ENCODE data around the gene NAAA.

Gene NAAA

DNA sequence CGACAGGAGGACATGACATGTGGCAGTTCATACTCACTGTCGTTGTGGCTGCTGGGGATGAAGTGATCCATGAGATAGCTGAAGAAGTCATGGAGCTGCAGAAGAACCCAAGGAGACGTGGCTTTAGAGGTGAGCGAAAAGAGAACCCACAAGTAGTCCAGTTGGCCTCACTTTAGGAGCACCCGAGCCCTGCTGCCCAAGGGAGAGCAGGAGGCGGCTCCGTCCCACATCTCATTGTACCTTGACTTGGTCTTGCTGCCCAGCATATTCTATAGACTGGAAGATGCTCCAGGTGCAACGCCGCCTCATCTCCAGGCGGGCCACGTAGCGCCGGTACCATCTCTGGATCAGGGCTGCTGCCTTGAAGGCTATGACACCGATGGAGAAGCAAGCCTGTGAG lies 49.2 kb downstream of the NAAA start:
- Histone ChIP-seq H3K4me3 (ENCODE audit: low read length) (no peak overlapping the region), H3K4me1 (ENCODE audit: control insufficient read depth, low read length) (no peaks in the 10 kb centered on the region), H4K20me1 (ENCODE audit: control insufficient read depth, insufficient read depth, low read depth, low read length) (no peaks in the 10 kb centered on the region), H3K9me3 (ENCODE audit: control insufficient read depth, insufficient read depth, low read length) (no peaks in the 10 kb centered on the region), H3K9me2 (replicated peaks; ENCODE audit: control insufficient read depth, low read length) (no peaks in the 10 kb centered on the region), H3K27ac (ENCODE audit: low read depth, low read length) (no peak overlapping the region), H3K4me2 (ENCODE audit: low read length) (no peak overlapping the region), H3K27me3 (ENCODE audit: control insufficient read depth, low read length) (0 out of 2 replicates have a peak, but pooled peaks cover 3% of the 10 kb centered on the region), H3K36me3 (ENCODE audit: control insufficient read depth, low read length) (no peaks in the 10 kb centered on the region), H3F3A (ENCODE audit: control insufficient read depth, insufficient read depth) (no peaks in the 10 kb centered on the region), H3K79me2 (ENCODE audit: control insufficient read depth, low read length) (no peaks in the 10 kb centered on the region)
- TF ChIP-seq EZH2phosphoT487 (IDR thresholded peaks at IDR 0.05; ENCODE audit: borderline replicate concordance, low read length): no peak
- TF ChIP-seq, protein P1, sequence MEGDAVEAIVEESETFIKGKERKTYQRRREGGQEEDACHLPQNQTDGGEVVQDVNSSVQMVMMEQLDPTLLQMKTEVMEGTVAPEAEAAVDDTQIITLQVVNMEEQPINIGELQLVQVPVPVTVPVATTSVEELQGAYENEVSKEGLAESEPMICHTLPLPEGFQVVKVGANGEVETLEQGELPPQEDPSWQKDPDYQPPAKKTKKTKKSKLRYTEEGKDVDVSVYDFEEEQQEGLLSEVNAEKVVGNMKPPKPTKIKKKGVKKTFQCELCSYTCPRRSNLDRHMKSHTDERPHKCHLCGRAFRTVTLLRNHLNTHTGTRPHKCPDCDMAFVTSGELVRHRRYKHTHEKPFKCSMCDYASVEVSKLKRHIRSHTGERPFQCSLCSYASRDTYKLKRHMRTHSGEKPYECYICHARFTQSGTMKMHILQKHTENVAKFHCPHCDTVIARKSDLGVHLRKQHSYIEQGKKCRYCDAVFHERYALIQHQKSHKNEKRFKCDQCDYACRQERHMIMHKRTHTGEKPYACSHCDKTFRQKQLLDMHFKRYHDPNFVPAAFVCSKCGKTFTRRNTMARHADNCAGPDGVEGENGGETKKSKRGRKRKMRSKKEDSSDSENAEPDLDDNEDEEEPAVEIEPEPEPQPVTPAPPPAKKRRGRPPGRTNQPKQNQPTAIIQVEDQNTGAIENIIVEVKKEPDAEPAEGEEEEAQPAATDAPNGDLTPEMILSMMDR (IDR thresholded peaks at IDR 0.05; ENCODE audit: low read depth, low read length, poor library complexity, severe bottlenecking): no peak

DNA sequence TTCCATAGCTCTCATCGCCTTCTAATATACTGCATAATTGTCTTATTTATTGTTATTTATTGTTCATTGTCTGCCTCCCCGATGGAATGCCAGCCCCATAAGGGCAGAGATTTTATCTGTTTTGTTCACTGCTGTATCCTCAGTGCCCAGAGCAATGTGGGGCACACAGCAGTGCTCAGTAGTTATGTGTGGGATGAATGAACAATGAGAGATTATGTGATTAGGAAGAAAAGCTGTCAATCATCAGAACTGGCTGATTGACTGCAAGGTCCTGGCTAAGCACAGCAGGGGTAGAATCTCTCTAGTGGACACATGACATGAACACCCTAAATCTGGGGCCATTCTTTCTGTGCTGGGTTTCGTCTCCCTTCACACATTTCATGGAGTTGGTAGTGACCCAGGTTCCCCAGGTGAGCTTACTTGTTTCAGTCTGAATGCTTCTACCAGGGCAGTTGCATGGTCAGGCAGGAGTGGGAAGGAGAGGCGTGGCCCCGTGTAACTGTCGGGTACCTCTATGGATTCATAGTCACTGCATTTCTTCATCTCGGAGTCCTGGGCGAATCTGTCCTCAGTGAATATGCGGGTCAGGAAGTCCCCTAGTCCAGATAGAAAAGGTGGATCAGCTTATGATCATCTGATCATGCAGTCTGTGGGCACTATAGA lies 51.1 kb downstream of the NAAA start:
- H3K4me2 ChIP-seq (ENCODE audit: low read length): no peak overlapping the region
- no peaks in the 10 kb centered on the region for H3F3A ChIP-seq (ENCODE audit: control insufficient read depth, insufficient read depth)
- no peaks in the 10 kb centered on the region for H3K36me3 ChIP-seq (ENCODE audit: control insufficient read depth, low read length)
- no peaks in the 10 kb centered on the region for H3K79me2 ChIP-seq (ENCODE audit: control insufficient read depth, low read length)
- 0 out of 2 replicates have a peak, but pooled peaks cover 3% of the 10 kb centered on the region for H3K27me3 ChIP-seq (ENCODE audit: control insufficient read depth, low read length)
- H3K27ac ChIP-seq (ENCODE audit: low read depth, low read length): no peak overlapping the region
- H3K9me2 ChIP-seq (replicated peaks; ENCODE audit: control insufficient read depth, low read length): no peaks in the 10 kb centered on the region
- H4K20me1 ChIP-seq (ENCODE audit: control insufficient read depth, insufficient read depth, low read depth, low read length): no peaks in the 10 kb centered on the region
- H3K4me1 ChIP-seq (ENCODE audit: control insufficient read depth, low read length): no peaks in the 10 kb centered on the region
- no peaks in the 10 kb centered on the region for H3K9me3 ChIP-seq (ENCODE audit: control insufficient read depth, insufficient read depth, low read length)
- H3K4me3 ChIP-seq (ENCODE audit: low read length): no peak overlapping the region
- TF ChIP-seq, protein P1 (IDR thresholded peaks at IDR 0.05; ENCODE audit: low read depth, low read length, poor library complexity, severe bottlenecking): no peak
- TF ChIP-seq EZH2phosphoT487 (IDR thresholded peaks at IDR 0.05; ENCODE audit: borderline replicate concordance, low read length): no peak

DNA sequence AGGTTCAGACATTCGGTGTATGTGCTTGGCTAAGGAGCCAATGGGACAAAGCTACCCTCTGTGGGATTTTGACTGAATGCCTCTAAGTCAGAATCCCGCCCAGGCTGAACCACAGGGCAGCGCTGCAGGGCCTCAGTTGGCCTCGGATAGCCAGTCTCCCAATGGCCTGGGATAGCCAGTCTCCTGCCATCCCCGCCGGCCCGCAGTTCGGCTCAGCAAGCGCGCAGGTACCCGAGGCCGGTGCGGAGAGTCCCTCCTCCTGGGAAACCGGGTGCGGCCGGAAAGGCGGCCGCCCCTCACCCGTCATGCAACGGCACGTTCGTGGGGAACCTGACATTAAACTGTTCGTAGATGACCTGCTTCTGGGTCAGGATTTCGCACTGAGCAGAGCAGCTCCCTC lies 54.7 kb downstream of the NAAA start:
- no peaks in the 10 kb centered on the region for H3F3A ChIP-seq (ENCODE audit: control insufficient read depth, insufficient read depth)
- TF ChIP-seq, protein P1 (IDR thresholded peaks at IDR 0.05; ENCODE audit: low read depth, low read length, poor library complexity, severe bottlenecking): no peak
- TF ChIP-seq EZH2phosphoT487 (IDR thresholded peaks at IDR 0.05; ENCODE audit: borderline replicate concordance, low read length): no peak
- H3K79me2 ChIP-seq (ENCODE audit: control insufficient read depth, low read length): no peaks in the 10 kb centered on the region
- no peak overlapping the region for H3K4me2 ChIP-seq (ENCODE audit: low read length)
- no peak overlapping the region for H3K27ac ChIP-seq (ENCODE audit: low read depth, low read length)
- H3K27me3 ChIP-seq (ENCODE audit: control insufficient read depth, low read length): no peaks in the 10 kb centered on the region
- no peaks in the 10 kb centered on the region for H3K9me3 ChIP-seq (ENCODE audit: control insufficient read depth, insufficient read depth, low read length)
- no peaks in the 10 kb centered on the region for H3K4me1 ChIP-seq (ENCODE audit: control insufficient read depth, low read length)
- H3K4me3 ChIP-seq (ENCODE audit: low read length): no peak overlapping the region
- no peaks in the 10 kb centered on the region for H4K20me1 ChIP-seq (ENCODE audit: control insufficient read depth, insufficient read depth, low read depth, low read length)
- H3K36me3 ChIP-seq (ENCODE audit: control insufficient read depth, low read length): no peaks in the 10 kb centered on the region
- no peaks in the 10 kb centered on the region for H3K9me2 ChIP-seq (replicated peaks; ENCODE audit: control insufficient read depth, low read length)
